Fibroblast of villous mesenchyme (primary cell): Measurements from ENCODE around the gene STAT5B. TPM values are rescaled to one million over a fixed set of nuclear protein-coding genes. Genes with fewer than 3 reads are reported as not detected.
A peak's percentile ranks its signal among the peaks of the same experiment; 100 is the strongest.
"Not testable (repeated sequence)": the region's sequence is repeated elsewhere in the genome, so short reads cannot be mapped to it uniquely, and the experiment has no call there.

Source experiments
- DNase-seq: peaks from one replicate; pipeline ENCODE4 v3.0.0-alpha.2; 2010; ENCODE audit warnings: low read depth
- H3K4me3 ChIP-seq: 2 replicates; pipeline ENCODE4 v1.5.1; 2011; ENCODE audit warnings: low read depth, mild to moderate bottlenecking, low read length
- total RNA-seq: library from RNA; depleted of rRNA; stranded (reverse); fragments of >200 nt; gene quantifications from 2 replicates; pipeline ENCODE4 v1.2.3, GENCODE V29; 2012
- TF ChIP-seq, protein P1 (sequence below): IDR thresholded peaks from 2 replicates; pipeline ENCODE4 v1.5.1; 2012; ENCODE audit warnings: low read depth, mild to moderate bottlenecking, low read length; ENCODE audit not compliant: insufficient read depth

The STAT5B gene
- total RNA-seq, 1 donor, result 38.4 TPM

DNA sequence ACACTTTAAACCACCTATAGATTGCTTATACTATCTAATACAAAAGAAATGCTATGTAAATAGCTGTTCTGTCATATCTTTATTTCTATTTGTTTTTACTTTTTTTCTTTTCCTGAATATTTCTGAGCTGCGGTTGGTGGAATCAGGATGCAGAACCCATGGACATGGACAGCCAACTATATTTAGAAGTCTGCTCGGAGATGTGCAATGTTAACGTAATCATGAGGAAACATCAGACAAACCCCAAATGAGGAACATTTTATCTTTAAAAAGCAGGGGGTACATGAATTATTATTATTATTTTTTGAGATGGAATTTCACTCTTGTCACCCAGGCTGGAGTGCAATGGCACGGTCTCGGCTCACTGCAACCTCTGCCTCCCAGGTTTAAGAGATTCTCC lies 50.5 kb downstream of the STAT5B start:
- DNase-seq, result no peak
- H3K4me3 ChIP-seq, result no peak overlapping the region
- TF ChIP-seq, protein P1, sequence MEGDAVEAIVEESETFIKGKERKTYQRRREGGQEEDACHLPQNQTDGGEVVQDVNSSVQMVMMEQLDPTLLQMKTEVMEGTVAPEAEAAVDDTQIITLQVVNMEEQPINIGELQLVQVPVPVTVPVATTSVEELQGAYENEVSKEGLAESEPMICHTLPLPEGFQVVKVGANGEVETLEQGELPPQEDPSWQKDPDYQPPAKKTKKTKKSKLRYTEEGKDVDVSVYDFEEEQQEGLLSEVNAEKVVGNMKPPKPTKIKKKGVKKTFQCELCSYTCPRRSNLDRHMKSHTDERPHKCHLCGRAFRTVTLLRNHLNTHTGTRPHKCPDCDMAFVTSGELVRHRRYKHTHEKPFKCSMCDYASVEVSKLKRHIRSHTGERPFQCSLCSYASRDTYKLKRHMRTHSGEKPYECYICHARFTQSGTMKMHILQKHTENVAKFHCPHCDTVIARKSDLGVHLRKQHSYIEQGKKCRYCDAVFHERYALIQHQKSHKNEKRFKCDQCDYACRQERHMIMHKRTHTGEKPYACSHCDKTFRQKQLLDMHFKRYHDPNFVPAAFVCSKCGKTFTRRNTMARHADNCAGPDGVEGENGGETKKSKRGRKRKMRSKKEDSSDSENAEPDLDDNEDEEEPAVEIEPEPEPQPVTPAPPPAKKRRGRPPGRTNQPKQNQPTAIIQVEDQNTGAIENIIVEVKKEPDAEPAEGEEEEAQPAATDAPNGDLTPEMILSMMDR, result no peak

DNA sequence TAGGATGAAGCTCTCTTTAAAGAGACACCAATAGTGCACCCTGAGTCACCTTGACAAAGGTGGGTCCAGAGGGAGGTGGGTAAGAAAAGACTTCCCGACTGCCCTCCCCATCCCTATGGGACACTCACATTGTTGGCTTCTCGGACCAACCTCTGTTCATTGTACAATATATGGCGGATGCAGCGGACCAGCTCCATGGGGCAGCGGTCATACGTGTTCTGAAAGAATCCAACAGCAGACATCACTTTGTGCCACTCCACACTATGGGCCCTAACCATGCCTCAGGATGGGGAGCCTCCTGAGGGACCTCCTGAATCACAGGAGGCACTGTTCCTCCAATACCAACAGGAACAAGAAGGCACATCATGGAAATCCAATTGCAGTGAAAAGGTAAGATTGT lies 51.5 kb downstream of the STAT5B start:
- TF ChIP-seq, protein P1, result no peak
- no peak overlapping the region for H3K4me3 ChIP-seq
- DNase-seq, result no peak

DNA sequence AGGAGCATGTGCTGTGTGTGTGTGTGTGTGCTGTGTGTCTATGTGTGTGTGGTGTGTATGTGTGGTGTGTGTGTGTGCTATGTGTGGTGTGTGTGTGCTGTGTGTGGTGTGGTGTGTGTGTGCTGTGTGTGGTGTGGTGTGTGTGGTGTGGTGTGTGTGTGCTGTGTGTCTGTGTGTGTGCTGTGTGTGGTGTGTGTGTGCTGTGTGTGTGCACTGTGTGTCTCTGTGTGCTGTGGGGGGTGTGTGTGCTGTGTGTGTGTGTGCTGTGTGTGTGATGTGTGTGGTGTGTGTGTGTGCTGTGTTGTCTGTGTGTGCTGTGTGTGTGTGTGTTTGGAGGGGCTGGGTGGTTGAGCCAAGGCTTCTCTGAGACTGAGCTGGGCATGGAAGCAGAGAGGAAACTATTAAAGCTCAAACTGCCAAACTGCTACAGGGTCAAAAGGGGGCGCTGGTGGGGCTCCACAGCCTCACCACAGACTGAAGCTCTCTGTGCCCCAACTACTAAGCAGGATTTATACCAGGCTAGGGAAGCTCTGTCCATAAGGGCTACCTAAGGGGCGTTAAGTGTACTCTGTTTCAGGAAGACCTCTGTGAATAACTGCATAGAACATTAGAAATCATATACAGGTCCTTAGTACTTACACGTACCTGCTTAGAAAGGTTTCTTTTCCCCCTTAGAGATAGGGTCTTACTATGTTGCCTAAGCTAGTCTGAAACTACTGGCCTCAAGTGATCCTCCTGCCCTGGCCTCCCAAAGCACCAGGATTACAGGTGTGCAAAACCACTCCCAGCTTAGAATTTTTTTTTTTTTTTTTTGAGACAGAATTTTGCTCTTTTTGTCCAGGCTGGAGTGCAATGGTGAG lies 54.1 kb downstream of the STAT5B start:
- TF ChIP-seq, protein P1, result peak; percentile 88
- no peak overlapping the region for H3K4me3 ChIP-seq
- DNase-seq, result peak; percentile 75

DNA sequence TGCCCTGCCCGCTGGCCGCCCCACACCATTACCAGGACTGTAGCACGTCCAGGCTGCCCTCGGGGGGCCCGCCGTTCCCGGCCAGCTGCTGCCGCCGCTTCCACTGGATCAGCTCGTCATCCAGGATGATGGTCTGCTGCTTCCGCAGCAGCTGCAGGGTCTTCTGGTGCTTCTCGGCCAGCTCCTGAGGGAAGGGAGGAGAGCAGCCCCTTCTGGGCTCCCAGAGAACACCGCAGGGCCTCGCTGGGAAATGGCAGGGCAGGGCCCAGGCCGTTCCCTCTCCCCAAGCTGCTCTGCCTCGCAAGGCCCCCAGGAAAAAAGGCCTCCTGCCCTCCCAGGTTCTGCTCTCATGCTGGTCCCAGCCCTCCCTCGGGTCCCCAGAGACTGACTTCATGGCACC lies 56.9 kb downstream of the STAT5B start:
- not testable (repeated sequence) for DNase-seq, H3K4me3 ChIP-seq

DNA sequence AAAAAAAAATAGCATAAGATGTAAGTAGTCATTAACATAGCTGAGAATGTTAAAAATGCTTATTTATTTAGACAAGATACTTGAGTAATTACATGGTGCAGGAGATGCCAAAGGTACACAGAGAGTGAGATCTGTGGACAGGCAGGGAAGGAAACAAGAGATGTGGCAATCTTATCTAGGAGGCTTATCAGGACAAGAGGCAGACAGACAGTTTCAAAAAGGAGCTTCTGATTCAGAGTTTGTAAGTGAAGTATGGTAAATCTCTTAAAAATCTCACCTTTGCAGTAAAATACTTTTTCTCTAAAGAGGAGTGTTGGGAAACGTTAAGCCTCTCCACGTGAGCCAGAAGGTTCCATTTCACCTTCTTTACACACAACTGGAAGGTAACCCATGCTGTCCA lies 62.0 kb downstream of the STAT5B start:
- TF ChIP-seq, protein P1, result no peak
- DNase-seq, result no peak
- no peak overlapping the region for H3K4me3 ChIP-seq

DNA sequence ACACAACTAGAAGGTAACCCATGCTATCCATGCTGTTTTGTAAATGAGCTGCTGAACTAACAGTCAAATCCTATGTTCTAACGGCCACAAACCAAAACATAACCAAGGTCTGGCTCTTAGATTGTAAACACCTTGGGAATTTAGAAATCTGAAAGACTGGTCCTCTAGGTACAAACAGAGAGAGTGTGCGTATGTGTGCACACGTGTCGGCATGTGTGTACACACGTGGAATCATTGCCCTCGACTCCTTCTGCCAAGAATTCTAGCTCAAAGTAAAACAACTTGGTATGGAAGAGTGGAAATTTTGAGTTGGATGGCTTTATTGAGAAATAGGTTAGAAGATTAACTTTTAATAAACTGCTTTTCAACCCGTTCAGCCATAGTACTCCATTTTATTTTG lies 63.8 kb downstream of the STAT5B start:
- peak; percentile 8 for DNase-seq
- no peak overlapping the region for H3K4me3 ChIP-seq
- TF ChIP-seq, protein P1, result no peak

DNA sequence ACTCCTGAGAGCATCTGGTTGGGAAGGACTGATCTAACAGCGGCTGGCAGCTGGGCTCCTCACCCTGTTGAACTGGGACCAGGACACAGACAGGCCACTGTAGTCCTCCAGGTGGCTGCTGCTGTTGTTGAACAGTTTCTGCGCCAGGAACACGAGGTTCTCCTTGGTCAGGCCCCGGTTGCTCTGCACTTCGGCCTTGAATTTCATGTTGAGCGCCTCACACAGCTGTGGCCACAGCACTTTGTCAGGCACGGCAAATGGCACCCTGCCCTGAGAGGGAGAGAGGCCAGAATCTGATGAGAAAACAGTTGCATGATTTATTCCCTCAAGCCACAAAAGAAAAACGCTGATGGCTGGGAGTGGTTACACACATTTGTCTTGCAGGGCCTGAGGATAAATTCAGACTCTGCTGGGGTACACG lies 64.3 kb downstream of the STAT5B start:
- not testable (repeated sequence) for H3K4me3 ChIP-seq
- DNase-seq, result peak; percentile 8

DNA sequence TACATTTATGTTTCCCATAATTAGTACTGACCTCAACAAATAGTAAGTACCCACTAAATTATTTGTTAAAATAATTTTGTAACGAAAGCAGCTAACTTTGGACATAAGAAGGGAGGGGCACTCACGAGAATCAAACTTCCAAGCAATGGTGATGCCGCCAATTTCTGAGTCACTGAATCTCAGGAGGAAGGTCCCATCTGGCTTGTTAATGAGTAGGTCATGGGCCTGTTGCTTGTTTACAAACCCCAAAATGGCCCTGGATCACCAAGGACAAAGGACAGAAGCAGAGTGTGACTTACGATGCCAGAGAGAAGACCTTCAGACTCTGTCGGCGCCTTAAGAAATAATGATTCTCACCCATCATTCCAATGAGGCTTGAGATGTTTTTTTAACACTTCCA lies 66.1 kb downstream of the STAT5B start:
- no peak for DNase-seq
- TF ChIP-seq, protein P1, result no peak
- H3K4me3 ChIP-seq, result no peak overlapping the region

DNA sequence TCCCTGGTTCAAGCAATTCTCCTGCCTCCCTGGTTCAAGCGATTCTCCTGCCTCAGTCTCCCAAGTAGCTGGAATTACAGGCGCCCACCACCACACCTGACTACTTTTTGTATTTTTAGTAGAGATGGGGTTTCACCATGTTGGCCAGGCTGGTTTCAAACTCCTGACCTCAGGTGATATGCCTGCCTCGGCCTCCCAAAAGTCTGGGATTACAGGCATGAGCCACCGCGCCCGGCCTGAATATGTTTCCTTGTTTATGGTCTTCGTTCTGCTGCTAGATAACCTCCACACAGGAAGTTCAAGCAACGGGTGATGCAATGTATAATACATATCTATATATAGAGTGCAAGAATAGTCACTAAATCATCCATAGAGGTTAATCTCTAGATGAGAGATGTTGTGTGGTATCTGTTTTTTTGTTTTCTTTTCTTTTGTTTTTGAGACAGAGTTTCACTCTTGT lies 70.0 kb downstream of the STAT5B start:
- H3K4me3 ChIP-seq, result not testable (repeated sequence)

More for the DNA sequence above, 70.0 kb downstream of the STAT5B start:
- DNase-seq, result peak; percentile 26
